Erythroblast (primary cell): Measurements from ENCODE around the gene APPBP2.

Source experiments
- GATA1 ChIP-seq: IDR thresholded peaks from 2 replicates; pipeline ENCODE4 v1.6.1; 2011; ENCODE audit warnings: low read depth, mild to moderate bottlenecking, control low read depth, low read length, moderate library complexity
- POLR2A ChIP-seq: IDR thresholded peaks from 2 replicates; pipeline ENCODE4 v1.6.1; 2011; ENCODE audit warnings: mild to moderate bottlenecking, low read length

DNA sequence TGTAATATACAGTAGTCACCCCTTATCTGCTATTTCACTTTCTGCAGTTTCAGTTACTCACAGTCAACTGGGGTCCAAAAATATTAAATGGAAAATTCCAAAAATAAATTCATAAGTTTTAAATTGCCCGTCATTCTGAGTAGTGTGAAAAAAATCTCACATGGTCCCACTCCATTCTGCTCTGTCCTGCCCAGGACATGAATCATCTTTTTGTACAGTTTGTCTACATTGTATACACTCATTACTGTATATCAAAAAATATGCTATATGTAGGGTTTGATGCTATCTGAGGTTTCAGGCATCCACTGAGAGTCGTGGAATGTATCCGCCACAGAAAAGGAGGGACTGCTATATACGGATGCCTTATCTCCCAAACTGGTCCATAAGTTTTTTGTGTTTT lies 16.0 kb upstream of the APPBP2 start:
- TF ChIP-seq POLR2A (no peak), GATA1 (no peak)
